HL-60 (cell line): ENCODE results near the gene CHN2.

Experiments used
- GABPA ChIP-seq: IDR thresholded peaks from 2 replicates; pipeline ENCODE4 v1.6.1; 2012; ENCODE audit warnings: low read depth
- TF ChIP-seq, protein P1 (sequence below): IDR thresholded peaks from one replicate; pipeline ENCODE4 v1.5.1; 2011; ENCODE audit warnings: low read length, control low read depth, inconsistent platforms; ENCODE audit not compliant: insufficient read depth

DNA sequence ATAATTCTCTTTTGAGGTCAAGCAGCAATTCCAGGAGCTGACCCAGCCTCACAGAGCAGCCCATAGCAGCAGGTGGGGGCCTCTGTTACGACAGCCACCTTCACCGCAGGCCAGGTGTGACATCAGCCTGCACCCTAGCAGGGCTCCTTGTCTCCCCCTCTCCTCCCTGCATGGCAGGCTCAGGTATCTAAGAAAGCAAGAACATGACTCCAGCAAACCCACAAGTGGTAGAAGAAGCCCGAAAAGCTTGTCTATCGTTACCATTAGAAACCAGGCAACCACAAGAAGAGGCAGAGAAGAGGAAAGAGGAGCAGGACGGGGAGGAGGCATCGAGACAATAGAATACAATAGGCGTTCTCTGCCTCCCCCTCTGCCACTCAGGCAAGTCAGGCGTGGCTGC is 265.0 kb downstream of the CHN2 start:
- TF ChIP-seq, protein P1, sequence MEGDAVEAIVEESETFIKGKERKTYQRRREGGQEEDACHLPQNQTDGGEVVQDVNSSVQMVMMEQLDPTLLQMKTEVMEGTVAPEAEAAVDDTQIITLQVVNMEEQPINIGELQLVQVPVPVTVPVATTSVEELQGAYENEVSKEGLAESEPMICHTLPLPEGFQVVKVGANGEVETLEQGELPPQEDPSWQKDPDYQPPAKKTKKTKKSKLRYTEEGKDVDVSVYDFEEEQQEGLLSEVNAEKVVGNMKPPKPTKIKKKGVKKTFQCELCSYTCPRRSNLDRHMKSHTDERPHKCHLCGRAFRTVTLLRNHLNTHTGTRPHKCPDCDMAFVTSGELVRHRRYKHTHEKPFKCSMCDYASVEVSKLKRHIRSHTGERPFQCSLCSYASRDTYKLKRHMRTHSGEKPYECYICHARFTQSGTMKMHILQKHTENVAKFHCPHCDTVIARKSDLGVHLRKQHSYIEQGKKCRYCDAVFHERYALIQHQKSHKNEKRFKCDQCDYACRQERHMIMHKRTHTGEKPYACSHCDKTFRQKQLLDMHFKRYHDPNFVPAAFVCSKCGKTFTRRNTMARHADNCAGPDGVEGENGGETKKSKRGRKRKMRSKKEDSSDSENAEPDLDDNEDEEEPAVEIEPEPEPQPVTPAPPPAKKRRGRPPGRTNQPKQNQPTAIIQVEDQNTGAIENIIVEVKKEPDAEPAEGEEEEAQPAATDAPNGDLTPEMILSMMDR, result no peak
- no peak for TF ChIP-seq GABPA
